ENCODE data around the gene ERVH48-1.
"Not testable (repeated sequence)": the region's sequence is repeated elsewhere in the genome, so short reads cannot be mapped to it uniquely, and the experiment has no call there.

GRCh38 chr21:42911920-42912319 lies 13.5 kb downstream of the ERVH48-1 start:
- not testable (repeated sequence) for TF ChIP-seq EZH2 (IDR thresholded peaks at IDR 0.05); POLR2AphosphoS5 (IDR thresholded peaks at IDR 0.05; ENCODE audit: borderline replicate concordance, low read depth, low read length); FOXP2 (optimal IDR thresholded peaks at IDR 0.05; ENCODE audit: control extremely low read depth, extremely low read length, insufficient read depth)

All from SK-N-MC (cell line).